ENCODE measurements around the gene ST8SIA4. TPM values are rescaled to one million over a fixed set of nuclear protein-coding genes. Genes with fewer than 3 reads are reported as not detected.
A peak's percentile ranks its signal among the peaks of the same experiment; 100 is the strongest.

The ST8SIA4 gene
- total and polyA plus RNA-seq, 7 experiments from 2014 or later = 5.8 to 54.5 (median 21.9) TPM

DNA sequence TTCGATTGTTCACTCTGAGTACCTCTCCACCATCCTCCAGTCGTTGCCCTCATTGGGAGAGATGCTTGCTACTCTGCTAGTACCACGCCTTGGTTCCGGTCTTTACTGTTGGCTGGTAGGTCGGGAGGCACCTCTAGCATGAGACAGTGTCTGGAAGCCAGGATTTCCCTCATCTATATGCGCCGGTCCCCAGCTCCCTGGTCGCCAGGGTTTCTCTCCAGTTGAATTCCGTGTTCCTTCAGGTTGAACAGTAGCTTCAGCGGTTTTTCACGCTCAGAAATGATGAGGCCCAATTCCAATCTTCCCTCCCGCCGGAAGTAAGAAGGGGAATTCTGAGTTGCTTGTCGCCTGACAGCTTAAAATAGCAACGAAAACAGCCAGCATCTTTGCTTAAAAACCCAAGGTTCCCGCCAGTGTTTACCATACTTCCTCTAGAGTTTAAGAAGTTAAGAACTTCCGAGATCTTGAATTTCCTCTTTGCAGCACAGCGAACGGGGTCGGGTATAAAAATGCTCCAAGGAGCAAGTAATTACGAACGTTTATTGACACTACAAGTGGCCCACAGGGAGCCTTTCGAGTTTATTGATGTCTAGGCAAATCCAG, 1.3 kb upstream of the ST8SIA4 start:
- H3K27me3 Mint-ChIP-seq = no peaks in the 10 kb centered on the region
- Histone ChIP-seq H3K4me3 (ENCODE audit: low read length) (peak overlapping the region; percentile 83), H3K36me3 (ENCODE audit: control insufficient read depth in 2 of 3, insufficient read depth in 3 of 3, low read length in 3 of 3) (no peaks in the 10 kb centered on the region), H3K27me3 (ENCODE audit: control insufficient read depth in 2 of 2, insufficient read depth in 2 of 2, low read length in 2 of 2) (no peaks in the 10 kb centered on the region), H3K27ac (ENCODE audit: low read depth, low read length) (peak overlapping the region; percentile 89), H3K4me1 (ENCODE audit: control insufficient read depth in 2 of 2, insufficient read depth in 2 of 2, low read length in 2 of 2) (peaks cover 11 to 16% of the 10 kb centered on the region in 2 donors), H3K9me3 (ENCODE audit: control insufficient read depth in 2 of 3, low read length in 3 of 3) (no peaks in the 10 kb centered on the region)
- DNase-seq (peak; percentile 17 to 73 (median 45)), ATAC-seq (peak; percentile 5)
- peaks cover 0 to 2% (median 0%) of the 10 kb centered on the region in 11 donors for H3K9me3 Mint-ChIP-seq
- H3K36me3 Mint-ChIP-seq = peaks cover 0 to 21% (median 0%) of the 10 kb centered on the region in 5 donors
- ChIA-PET CTCF (interaction anchor here (0.7 to 1.0 kb wide), 4 partner anchors 8 to 53 kb away, joined by 3 read pairs; no protein-coding TSS in a partner anchor), POLR2A (interaction anchor here (0.8 to 6.2 kb wide), 7 partner anchors 10 to 125 kb away, joined by 3 to 68 read pairs (median 5); no protein-coding TSS in a partner anchor)
- intact Hi-C loops (cut with micrococcal nuclease) = loop anchor here (1.0 to 10.0 kb wide), 7 partner anchors 18 to 1872 kb away; partner anchors contain the start of genes FAM174A (in 1 of the 2), PAM (in 1 of the 2) and SLCO4C1 (in 1 of the 2)
- peak overlapping the region; percentile 88 to 99 (median 96) for H3K4me3 Mint-ChIP-seq
- peaks cover 27 to 47% (median 37%) of the 10 kb centered on the region in 7 donors for H3K4me1 Mint-ChIP-seq
- H3K27ac Mint-ChIP-seq = peak overlapping the region; percentile 86 to 98 (median 94)

DNA sequence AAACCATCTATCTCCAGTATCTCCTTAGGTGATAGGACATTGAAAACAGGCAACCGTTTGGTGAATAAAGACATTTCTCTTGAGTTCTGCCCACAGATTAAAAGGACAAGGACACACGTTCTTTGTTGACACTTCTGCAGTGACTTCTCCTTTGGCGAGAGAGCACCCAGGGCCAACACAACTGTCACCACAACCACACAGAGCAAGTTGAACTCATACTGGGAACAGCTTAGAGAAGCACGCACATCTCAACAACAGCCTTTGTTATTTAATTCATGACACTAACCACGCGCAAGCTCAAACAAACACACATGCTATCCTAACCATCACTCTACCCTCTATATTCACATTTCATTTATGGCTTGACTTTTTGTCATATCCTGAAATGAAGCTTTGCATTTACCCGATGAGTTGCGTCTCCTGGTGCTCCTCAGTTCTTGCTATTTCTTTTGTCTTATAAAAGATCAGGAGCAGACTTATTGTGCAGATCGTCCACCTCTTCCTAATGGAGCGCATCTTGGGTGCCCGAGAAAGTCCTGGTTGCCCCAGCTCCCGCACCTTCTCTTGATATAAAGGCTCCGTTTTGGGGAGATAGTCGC, 543 bp downstream of the ST8SIA4 start:
- Mint-ChIP-seq H3K27me3 (no peaks in the 10 kb centered on the region), H3K36me3 (peaks cover 0 to 22% (median 0%) of the 10 kb centered on the region in 5 donors), H3K27ac (peak overlapping the region; percentile 86 to 98 (median 94)), H3K4me3 (peak overlapping the region; percentile 88 to 99 (median 96)), H3K4me1 (peaks cover 34 to 52% (median 49%) of the 10 kb centered on the region in 7 donors), H3K9me3 (no peaks in the 10 kb centered on the region)
- peak in 4 of 9 donors; percentile 29 to 58 (median 46) for DNase-seq
- Histone ChIP-seq H3K9me3 (ENCODE audit: control insufficient read depth in 2 of 3, low read length in 3 of 3) (no peaks in the 10 kb centered on the region), H3K4me3 (ENCODE audit: low read length) (peak overlapping the region; percentile 83), H3K27me3 (ENCODE audit: control insufficient read depth in 2 of 2, insufficient read depth in 2 of 2, low read length in 2 of 2) (no peaks in the 10 kb centered on the region), H3K36me3 (ENCODE audit: control insufficient read depth in 2 of 3, insufficient read depth in 3 of 3, low read length in 3 of 3) (no peaks in the 10 kb centered on the region), H3K4me1 (ENCODE audit: control insufficient read depth in 2 of 2, insufficient read depth in 2 of 2, low read length in 2 of 2) (peaks cover 27% of the 10 kb centered on the region in 2 donors), H3K27ac (ENCODE audit: low read depth, low read length) (peak overlapping the region; percentile 89)
- CTCF ChIA-PET = interaction anchor here (0.6 to 1.6 kb wide), 5 partner anchors 14 to 153 kb away, joined by 3 to 6 read pairs (median 3); no protein-coding TSS in a partner anchor
- intact Hi-C loops (cut with micrococcal nuclease) = loop anchor here (1.0 to 10.0 kb wide), 16 partner anchors 32 to 1974 kb away; partner anchors contain the start of genes CHD1 (in 2 of the 2), FAM174A (in 1 of the 2), PAM (in 1 of the 2) and SLCO4C1 (in 1 of the 2)
- POLR2A ChIA-PET = interaction anchor here (0.6 to 6.2 kb wide), 21 partner anchors 8 to 1995 kb away, joined by 3 to 68 read pairs (median 4); partner anchors contain the start of genes CHD1 and FAM174A
- ATAC-seq = peak; percentile 8

DNA sequence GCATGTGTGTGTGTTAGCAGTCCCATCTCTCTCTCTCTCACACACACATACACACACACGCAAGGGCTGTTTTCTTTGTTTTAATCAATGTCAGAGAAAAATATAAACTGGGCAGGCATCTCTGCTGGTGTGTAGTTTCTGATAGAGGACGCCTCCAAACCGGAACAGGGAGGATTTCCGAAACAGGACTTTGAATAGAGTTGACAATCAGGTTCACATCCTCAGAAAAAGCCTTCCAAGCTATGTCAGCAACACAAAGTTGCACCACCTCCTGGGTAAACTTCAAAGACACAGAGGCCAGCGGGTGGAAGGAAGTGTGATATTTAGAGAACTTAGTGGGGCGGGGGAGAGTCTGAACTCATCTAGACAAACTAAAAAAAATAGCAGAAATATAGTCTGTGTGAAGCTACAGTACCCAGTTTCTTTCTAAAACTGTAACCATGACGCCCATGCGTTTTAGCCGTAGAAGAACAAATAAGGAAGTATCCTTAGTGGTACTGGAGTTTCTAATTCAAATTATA, 1.2 kb downstream of the ST8SIA4 start:
- Histone ChIP-seq H3K4me3 (ENCODE audit: low read length) (peak overlapping the region; percentile 83), H3K27me3 (ENCODE audit: control insufficient read depth in 2 of 2, insufficient read depth in 2 of 2, low read length in 2 of 2) (no peaks in the 10 kb centered on the region), H3K9me3 (ENCODE audit: control insufficient read depth in 2 of 3, low read length in 3 of 3) (no peaks in the 10 kb centered on the region), H3K4me1 (ENCODE audit: control insufficient read depth in 2 of 2, insufficient read depth in 2 of 2, low read length in 2 of 2) (peaks cover 28 to 34% of the 10 kb centered on the region in 2 donors), H3K36me3 (ENCODE audit: control insufficient read depth in 2 of 3, insufficient read depth in 3 of 3, low read length in 3 of 3) (no peaks in the 10 kb centered on the region), H3K27ac (ENCODE audit: low read depth, low read length) (peak overlapping the region; percentile 89)
- no peaks in the 10 kb centered on the region for H3K27me3 Mint-ChIP-seq
- ATAC-seq (peak; percentile 57), DNase-seq (peak; percentile 25 to 85 (median 79))
- H3K36me3 Mint-ChIP-seq = peaks cover 0 to 22% (median under 1%) of the 10 kb centered on the region in 5 donors
- CTCF ChIA-PET = interaction anchor here (0.6 to 1.9 kb wide), 3 partner anchors 13 to 152 kb away, joined by 3 to 7 read pairs (median 5); no protein-coding TSS in a partner anchor
- no peaks in the 10 kb centered on the region for H3K9me3 Mint-ChIP-seq
- peak overlapping the region; percentile 86 to 98 (median 94) for H3K27ac Mint-ChIP-seq
- H3K4me1 Mint-ChIP-seq = peaks cover 35 to 54% (median 51%) of the 10 kb centered on the region in 7 donors
- peak overlapping the region; percentile 88 to 99 (median 96) for H3K4me3 Mint-ChIP-seq
- POLR2A ChIA-PET = interaction anchor here (0.6 to 6.2 kb wide), 21 partner anchors 7 to 1995 kb away, joined by 3 to 68 read pairs (median 4); partner anchors contain the start of genes CHD1 and FAM174A
- intact Hi-C loops (cut with micrococcal nuclease) = loop anchor here (1.0 to 10.0 kb wide), 15 partner anchors 31 to 1973 kb away; partner anchors contain the start of genes CHD1 (in 1 of the 2), PAM (in 1 of the 2) and SLCO4C1 (in 1 of the 2)

DNA sequence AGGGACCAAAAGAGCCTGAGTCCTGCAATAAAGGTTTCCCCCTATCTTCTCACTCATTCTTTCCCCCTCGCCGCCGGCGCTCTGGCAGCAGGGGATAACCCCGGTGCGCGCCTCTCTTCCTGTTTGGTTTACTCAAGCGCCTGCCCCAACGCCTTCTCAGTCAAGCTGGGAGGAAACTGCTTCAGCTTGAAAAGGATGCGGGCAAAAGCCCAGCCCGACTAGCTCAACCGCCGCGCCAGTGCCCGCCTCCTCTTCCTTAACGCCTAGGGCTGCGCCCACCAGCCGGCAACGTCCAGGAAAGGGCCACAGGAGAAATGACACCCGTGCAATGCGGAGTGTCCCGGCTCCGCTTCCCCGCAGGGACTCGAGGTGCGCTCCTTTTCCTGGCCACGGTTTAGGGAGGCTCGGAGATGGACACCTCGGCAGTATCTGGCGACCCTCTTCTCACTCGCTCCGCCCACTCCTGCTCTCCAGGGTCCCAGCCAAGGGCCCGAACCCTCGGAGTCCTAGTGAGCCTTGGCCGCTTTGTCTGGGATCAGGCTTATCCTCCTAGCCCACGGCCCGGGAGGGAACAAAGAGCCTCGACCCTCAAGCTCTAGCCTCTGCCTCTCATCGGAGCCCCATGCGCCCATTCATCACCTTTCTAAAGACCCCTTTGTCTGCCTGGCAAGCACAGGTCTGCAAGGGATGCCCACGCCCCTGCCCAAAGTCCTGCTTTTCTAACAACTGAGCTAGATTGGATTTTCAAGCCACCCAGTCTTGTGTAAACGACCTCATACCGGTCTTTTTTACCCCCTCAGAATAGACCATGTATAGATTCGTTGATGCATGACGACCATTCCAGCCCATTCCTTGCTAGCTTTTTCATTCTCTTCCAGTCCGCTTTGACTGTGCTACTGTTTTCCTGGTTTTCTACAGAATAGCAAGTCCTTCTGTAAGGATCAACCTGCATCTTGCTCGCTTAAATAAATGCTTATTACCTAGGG, 2.0 kb downstream of the ST8SIA4 start:
- Histone ChIP-seq H3K4me3 (ENCODE audit: low read length) (peak overlapping the region; percentile 83), H3K36me3 (ENCODE audit: control insufficient read depth in 2 of 3, insufficient read depth in 3 of 3, low read length in 3 of 3) (no peaks in the 10 kb centered on the region), H3K27me3 (ENCODE audit: control insufficient read depth in 2 of 2, insufficient read depth in 2 of 2, low read length in 2 of 2) (no peaks in the 10 kb centered on the region), H3K9me3 (ENCODE audit: control insufficient read depth in 2 of 3, low read length in 3 of 3) (no peaks in the 10 kb centered on the region), H3K4me1 (ENCODE audit: control insufficient read depth in 2 of 2, insufficient read depth in 2 of 2, low read length in 2 of 2) (peaks cover 36 to 39% of the 10 kb centered on the region in 2 donors), H3K27ac (ENCODE audit: low read depth, low read length) (peak overlapping the region; percentile 89)
- intact Hi-C loops (cut with micrococcal nuclease) = loop anchor here (1.0 to 10.0 kb wide), 15 partner anchors 11 to 1869 kb away; partner anchors contain the start of genes FAM174A (in 1 of the 2), PAM (in 1 of the 2) and SLCO4C1 (in 1 of the 2)
- peak overlapping the region; percentile 88 to 99 (median 96) for H3K4me3 Mint-ChIP-seq
- peaks cover 0 to 2% (median 0%) of the 10 kb centered on the region in 11 donors for H3K9me3 Mint-ChIP-seq
- peak overlapping the region; percentile 86 to 98 (median 94) for H3K27ac Mint-ChIP-seq
- ATAC-seq = peak; percentile 68
- DNase-seq = peak; percentile 70 to 92 (median 85)
- ChIA-PET POLR2A (interaction anchor here (0.7 to 6.2 kb wide), 15 partner anchors 6 to 1973 kb away, joined by 3 to 68 read pairs (median 4); partner anchors contain the start of gene CHD1), CTCF (interaction anchor here (0.6 to 1.9 kb wide), 7 partner anchors 10 to 1868 kb away, joined by 3 to 7 read pairs (median 4); no protein-coding TSS in a partner anchor)
- H3K4me1 Mint-ChIP-seq = peaks cover 36 to 62% (median 54%) of the 10 kb centered on the region in 7 donors
- peaks cover 0 to 24% (median 4%) of the 10 kb centered on the region in 5 donors for H3K36me3 Mint-ChIP-seq
- H3K27me3 Mint-ChIP-seq = no peaks in the 10 kb centered on the region

DNA sequence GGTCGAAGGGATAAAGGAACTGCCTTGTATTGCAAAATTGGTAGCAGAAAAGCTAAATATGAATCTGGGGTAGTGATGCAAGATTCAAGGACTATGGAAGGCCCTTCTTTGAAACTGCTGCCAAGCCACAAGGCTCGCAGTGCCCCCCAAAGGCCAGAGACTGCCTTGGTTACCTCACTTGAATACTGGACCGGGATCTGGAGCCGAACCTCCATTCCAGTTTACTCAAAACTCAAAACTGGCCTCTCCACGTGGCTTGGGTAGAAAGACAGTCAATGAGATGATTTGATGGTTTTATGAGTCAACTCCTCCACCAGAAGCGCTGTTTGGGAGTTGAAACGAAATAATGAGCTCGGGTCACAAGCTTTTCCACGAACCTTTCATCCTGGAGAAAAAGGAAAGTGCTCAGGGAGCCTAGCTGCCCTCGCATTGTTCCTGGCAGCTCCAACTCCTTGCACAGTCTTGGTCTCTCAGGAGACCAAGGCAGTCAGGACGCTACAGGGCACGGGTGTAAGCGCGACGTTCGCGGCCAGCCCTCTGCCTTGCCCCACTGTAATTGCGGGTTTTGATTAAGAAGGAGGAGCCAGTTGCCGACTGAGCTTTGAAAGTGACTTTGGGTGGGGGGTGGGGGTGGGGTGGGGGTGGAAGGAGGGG, 2.8 kb downstream of the ST8SIA4 start:
- H3K9me3 ChIP-seq (ENCODE audit: control insufficient read depth in 2 of 3, low read length in 3 of 3) = no peaks in the 10 kb centered on the region
- H3K27ac Mint-ChIP-seq = peak overlapping the region; percentile 86 to 98 (median 94)
- peaks cover 0 to 2% (median 0%) of the 10 kb centered on the region in 11 donors for H3K9me3 Mint-ChIP-seq
- H3K4me3 ChIP-seq (ENCODE audit: low read length) = peak overlapping the region; percentile 71
- no peaks in the 10 kb centered on the region for H3K27me3 Mint-ChIP-seq
- H3K4me3 Mint-ChIP-seq = peak overlapping the region; percentile 88 to 99 (median 96)
- H3K27ac ChIP-seq (ENCODE audit: low read depth, low read length) = peak overlapping the region; percentile 77
- H3K27me3 ChIP-seq (ENCODE audit: control insufficient read depth in 2 of 2, insufficient read depth in 2 of 2, low read length in 2 of 2) = no peaks in the 10 kb centered on the region
- POLR2A ChIA-PET = interaction anchor here (0.5 to 6.2 kb wide), 8 partner anchors 8 to 1971 kb away, joined by 3 to 68 read pairs (median 4); no protein-coding TSS in a partner anchor
- DNase-seq = peak in 1 of 9 donors; percentile 26
- intact Hi-C loops (cut with micrococcal nuclease) = loop anchor here (1.0 to 10.0 kb wide), 15 partner anchors 10 to 1868 kb away; partner anchors contain the start of genes FAM174A (in 1 of the 2), PAM (in 1 of the 2) and SLCO4C1 (in 1 of the 2)
- CTCF ChIA-PET = interaction anchor here (0.9 to 1.9 kb wide), 6 partner anchors 10 to 124 kb away, joined by 3 to 7 read pairs (median 3); no protein-coding TSS in a partner anchor
- no peaks in the 10 kb centered on the region for H3K36me3 ChIP-seq (ENCODE audit: control insufficient read depth in 2 of 3, insufficient read depth in 3 of 3, low read length in 3 of 3)
- H3K4me1 Mint-ChIP-seq = peaks cover 36 to 65% (median 58%) of the 10 kb centered on the region in 7 donors
- ATAC-seq = no peak
- H3K4me1 ChIP-seq (ENCODE audit: control insufficient read depth in 2 of 2, insufficient read depth in 2 of 2, low read length in 2 of 2) = peaks cover 40 to 44% of the 10 kb centered on the region in 2 donors
- peaks cover 0 to 32% (median 12%) of the 10 kb centered on the region in 5 donors for H3K36me3 Mint-ChIP-seq

Data from naive thymus-derived CD4-positive, alpha-beta T cell (primary cell).